HepG2 (cell line): ENCODE data around the gene SIAH2. TPM values are rescaled to one million over a fixed set of nuclear protein-coding genes. Genes with fewer than 3 reads are reported as not detected.

Experiments used
- CBX1 ChIP-seq: IDR thresholded peaks from one replicate; pipeline ENCODE4 v1.6.1; 2016; ENCODE audit warnings: antibody characterized with exemption, low read depth
- CHD2 ChIP-seq: IDR thresholded peaks from 2 replicates; pipeline ENCODE4 v1.6.1; 2011; ENCODE audit warnings: low read depth, low read length, improper control_type of control experiment
- GLMP ChIP-seq: sonication (generic); formaldehyde crosslinking; IDR thresholded peaks from 2 replicates; pipeline ENCODE4 v1.9.0; 2021; ENCODE audit warnings: missing genetic modification reagents, mild to moderate bottlenecking, borderline replicate concordance
- IKZF1 ChIP-seq: fragments of 450-650 bp; IDR thresholded peaks from 2 replicates; pipeline ENCODE4 v1.7.1; 2016
- KAT2B ChIP-seq: fragments of 150-350 bp; IDR thresholded peaks from 2 replicates; pipeline ENCODE4 v1.6.1; 2014; ENCODE audit warnings: low read depth, low read length, borderline replicate concordance
- KLF15 ChIP-seq: sonication (generic); formaldehyde crosslinking; IDR thresholded peaks from 2 replicates; pipeline ENCODE4 v1.8.1; 2023; ENCODE audit warnings: borderline replicate concordance, mild to moderate bottlenecking, inconsistent platforms, missing genetic modification reagents, mixed read lengths
- PTBP1 ChIP-seq: fragments of 200-400 bp; formaldehyde crosslinking; IDR thresholded peaks from 2 replicates; pipeline ENCODE4 v1.6.1; 2018; ENCODE audit warnings: low read length, low read depth; ENCODE audit not compliant: poor library complexity, severe bottlenecking
- ZBTB34 ChIP-seq: sonication (generic); formaldehyde crosslinking; IDR thresholded peaks from 2 replicates; pipeline ENCODE4 v1.8.0; 2022; ENCODE audit warnings: mild to moderate bottlenecking, missing genetic modification reagents
- ZNF549 ChIP-seq: sonication (generic); formaldehyde crosslinking; IDR thresholded peaks from 2 replicates; pipeline ENCODE4 v1.5.0; 2020; ENCODE audit warnings: missing genetic modification reagents
- ZNF800 ChIP-seq: sonication (generic); formaldehyde crosslinking; IDR thresholded peaks from 2 replicates; pipeline ENCODE4 v1.4.0; 2020; ENCODE audit warnings: missing genetic modification reagents
- polyA plus RNA-seq, 8 experiments: library from polyadenylated mRNA; depleted of rRNA in 3 of 8; stranded (reverse) in 7 of 8; unstranded in 1 of 8; fragments of >200 nt; fragmentation: Illumina TruSeq in 4 of 8; extraction: Trizol in 4 of 8; gene quantifications; 2 replicates each; pipeline versions ENCODE4 v1.2.1 to v1.2.3, GENCODE V29; 2011 to 2016; ENCODE audit warnings: low read depth in 4 of 8, missing spikeins in 1 of 8, mixed read lengths in 1 of 8; ENCODE audit not compliant: insufficient read depth in 1 of 8
- total RNA-seq, 5 experiments: library from RNA; depleted of rRNA; stranded (reverse); fragments of >200 nt; fragmentation: Illumina TruSeq; extraction: Trizol; gene quantifications; 2 replicates each; pipeline ENCODE4 v1.2.3, GENCODE V29; 2016; ENCODE audit warnings: low read depth in 1 of 5
- TF ChIP-seq, protein P1 (sequence below): sonication (generic); formaldehyde crosslinking; IDR thresholded peaks from 2 replicates; pipeline ENCODE4 v1.4.0; 2020; ENCODE audit warnings: missing genetic modification reagents, borderline replicate concordance

SIAH2 gene
- total and polyA plus RNA-seq, 2 of the 13 experiments (the other 11 are each of a cell fraction or from before 2014, with no cell fraction given), result 71.8 to 117 TPM

DNA sequence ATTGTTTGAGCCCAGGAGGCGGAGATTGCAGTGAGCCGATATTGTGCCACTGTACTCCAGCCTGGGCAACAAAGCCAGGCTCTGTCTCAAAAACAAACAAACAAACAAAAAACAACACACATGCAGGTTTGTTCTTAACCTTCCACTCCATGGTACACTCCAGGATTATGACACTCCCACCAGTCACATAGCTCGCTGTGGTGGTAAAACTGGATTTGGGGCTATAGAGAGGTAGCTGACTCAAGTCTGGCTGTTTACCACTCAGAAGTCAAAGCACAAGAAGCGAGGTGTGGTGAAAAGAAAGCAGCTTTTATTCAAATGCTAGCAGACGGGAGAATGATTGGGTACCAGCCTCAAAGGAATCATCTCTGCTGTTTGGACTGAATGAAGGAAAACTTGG, 49.0 kb upstream of the SIAH2 start (continued):
- TF ChIP-seq KAT2B, result no peak
- TF ChIP-seq IKZF1, result no peak
- no peak for TF ChIP-seq ZNF800 (CRISPR knock-in tag)
- TF ChIP-seq CBX1, result no peak
- no peak for TF ChIP-seq ZNF549 (CRISPR knock-in tag)
- TF ChIP-seq, protein P1, sequence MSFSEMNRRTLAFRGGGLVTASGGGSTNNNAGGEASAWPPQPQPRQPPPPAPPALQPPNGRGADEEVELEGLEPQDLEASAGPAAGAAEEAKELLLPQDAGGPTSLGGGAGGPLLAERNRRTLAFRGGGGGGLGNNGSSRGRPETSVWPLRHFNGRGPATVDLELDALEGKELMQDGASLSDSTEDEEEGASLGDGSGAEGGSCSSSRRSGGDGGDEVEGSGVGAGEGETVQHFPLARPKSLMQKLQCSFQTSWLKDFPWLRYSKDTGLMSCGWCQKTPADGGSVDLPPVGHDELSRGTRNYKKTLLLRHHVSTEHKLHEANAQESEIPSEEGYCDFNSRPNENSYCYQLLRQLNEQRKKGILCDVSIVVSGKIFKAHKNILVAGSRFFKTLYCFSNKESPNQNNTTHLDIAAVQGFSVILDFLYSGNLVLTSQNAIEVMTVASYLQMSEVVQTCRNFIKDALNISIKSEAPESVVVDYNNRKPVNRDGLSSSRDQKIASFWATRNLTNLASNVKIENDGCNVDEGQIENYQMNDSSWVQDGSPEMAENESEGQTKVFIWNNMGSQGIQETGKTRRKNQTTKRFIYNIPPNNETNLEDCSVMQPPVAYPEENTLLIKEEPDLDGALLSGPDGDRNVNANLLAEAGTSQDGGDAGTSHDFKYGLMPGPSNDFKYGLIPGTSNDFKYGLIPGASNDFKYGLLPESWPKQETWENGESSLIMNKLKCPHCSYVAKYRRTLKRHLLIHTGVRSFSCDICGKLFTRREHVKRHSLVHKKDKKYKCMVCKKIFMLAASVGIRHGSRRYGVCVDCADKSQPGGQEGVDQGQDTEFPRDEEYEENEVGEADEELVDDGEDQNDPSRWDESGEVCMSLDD (CRISPR knock-in tag), result no peak
- no peak for TF ChIP-seq KLF15
- TF ChIP-seq CHD2, result no peak
- no peak for TF ChIP-seq GLMP (CRISPR knock-in tag)
- no peak for TF ChIP-seq ZBTB34 (CRISPR knock-in tag)
- TF ChIP-seq PTBP1, result no peak
